ENCODE results near the gene RLN2.
"Not testable (repeated sequence)": the region's sequence is repeated elsewhere in the genome, so short reads cannot be mapped to it uniquely, and the experiment has no call there.

The RLN2 gene, protein sequence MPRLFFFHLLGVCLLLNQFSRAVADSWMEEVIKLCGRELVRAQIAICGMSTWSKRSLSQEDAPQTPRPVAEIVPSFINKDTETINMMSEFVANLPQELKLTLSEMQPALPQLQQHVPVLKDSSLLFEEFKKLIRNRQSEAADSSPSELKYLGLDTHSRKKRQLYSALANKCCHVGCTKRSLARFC

DNA sequence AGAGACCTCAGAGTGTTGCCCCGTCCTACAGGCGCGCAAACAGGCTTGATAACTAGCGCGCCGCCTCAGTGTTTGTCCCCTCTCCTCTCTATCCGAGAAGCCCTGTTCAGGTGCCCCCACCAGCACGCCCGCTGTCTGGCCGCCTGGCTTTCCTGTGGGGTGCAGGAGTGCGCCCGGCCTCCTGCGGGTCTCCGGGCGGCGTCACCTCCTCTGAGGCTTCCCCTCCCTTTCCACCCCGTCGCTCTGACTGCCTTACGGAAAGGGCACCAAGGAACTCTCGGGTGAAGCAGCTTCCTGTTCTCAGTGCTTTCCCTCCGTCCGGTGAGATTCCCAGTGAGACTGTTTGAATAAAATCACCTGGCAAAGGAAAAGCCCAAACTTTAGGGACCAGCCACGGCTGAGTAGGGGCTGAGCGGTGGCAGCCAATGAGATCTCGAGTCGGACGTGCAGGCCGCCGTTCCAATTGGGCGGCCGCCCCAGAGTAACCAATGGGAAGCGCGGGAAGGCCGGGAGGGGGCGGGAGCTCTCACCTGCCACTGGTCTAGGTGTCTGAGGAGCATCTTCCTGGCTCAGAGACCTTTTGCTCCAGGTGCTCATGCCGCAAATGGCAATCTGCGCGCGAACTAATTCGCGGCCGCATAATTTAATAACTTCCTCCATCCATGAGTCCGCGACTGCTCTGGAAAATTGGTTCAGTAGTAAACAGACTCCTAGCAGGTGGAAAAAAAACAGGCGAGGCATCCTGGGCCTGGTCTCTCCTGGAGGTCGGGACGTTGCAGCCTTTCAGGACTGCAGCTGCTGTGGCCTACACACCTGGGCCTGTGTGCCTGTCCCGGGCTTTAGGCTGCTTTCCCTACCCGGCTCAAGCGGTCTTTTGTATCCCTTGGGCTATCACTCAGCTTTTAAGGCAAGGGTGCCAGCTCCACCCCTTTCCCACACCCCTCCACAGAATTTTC is at the start of gene RLN2:
Gene RLN2, minus strand, starts transcription at position 877 of the 956 bp plus-strand sequence. Its CDS starts 136 bp downstream, at position 741.
- DNase-seq, result peak; percentile 33

DNA sequence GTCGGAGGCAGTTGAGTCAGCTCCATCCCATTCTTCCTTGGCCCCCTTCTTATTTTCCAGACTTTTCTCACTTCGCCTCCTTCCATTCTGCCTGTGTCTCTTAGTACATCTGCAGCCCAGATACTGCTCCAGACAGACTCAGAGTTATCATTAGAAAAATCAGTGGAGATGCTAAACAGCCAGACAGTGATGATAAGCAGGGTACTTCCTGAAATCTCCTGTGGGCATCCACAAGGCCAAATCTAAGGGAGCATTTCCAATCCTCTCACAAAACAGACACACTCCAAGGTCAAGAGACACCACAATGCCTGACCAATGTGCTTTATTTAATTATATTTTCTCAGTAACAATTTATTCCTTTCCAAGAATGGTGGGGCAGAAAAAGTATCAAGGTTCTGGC is 49.7 kb upstream of the RLN2 start:
- DNase-seq, result no peak

DNA sequence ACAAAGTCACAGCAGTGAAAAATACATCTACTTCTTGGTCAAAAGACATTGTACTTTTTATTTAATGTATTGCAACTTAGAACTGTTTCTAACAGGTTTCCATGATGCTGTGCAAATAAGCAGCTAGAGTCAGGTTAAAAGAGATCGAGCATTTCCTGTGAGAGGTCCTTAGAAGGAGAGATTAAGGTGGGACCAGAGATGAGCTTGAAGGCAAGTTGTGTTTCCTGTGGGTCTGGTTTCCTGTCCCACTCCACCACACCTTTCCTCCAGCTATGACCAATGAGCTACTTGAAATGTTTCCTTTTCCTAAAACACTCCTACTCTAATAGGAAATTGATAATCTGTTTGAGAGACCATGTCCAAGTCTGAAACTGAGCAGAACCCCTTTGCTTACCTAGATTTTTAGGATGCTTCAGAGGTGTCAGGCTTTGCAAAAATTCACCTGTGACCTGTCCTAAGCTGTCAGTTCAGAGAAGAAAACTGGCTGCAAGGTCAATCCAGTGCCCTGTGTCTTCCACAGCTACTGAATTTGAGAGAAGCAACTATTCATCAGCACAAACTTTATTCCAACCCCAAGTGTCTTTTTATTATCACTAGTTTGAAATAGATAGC is 48.2 kb upstream of the RLN2 start:
- DNase-seq, result no peak

DNA sequence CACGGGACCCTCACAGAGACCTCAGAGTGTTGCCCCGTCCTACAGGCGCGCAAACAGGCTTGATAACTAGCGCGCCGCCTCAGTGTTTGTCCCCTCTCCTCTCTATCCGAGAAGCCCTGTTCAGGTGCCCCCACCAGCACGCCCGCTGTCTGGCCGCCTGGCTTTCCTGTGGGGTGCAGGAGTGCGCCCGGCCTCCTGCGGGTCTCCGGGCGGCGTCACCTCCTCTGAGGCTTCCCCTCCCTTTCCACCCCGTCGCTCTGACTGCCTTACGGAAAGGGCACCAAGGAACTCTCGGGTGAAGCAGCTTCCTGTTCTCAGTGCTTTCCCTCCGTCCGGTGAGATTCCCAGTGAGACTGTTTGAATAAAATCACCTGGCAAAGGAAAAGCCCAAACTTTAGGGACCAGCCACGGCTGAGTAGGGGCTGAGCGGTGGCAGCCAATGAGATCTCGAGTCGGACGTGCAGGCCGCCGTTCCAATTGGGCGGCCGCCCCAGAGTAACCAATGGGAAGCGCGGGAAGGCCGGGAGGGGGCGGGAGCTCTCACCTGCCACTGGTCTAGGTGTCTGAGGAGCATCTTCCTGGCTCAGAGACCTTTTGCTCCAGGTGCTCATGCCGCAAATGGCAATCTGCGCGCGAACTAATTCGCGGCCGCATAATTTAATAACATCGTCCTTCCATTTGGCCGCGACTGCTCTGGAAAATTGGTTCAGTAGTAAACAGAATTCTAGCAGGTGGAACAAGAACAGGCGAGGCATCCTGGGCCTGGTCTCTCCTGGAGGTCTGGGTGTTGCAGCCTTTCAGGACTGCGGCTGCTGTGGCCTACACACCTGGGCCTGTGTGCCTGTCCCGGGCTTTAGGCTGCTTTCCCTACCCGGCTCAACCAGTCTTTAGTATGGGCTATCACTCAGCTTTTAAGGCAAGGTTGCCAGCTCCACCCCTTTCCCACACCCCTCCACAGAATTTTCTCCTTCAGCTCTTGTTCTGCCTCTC is 34.8 kb upstream of the RLN2 start, which contains the start of gene RLN1:
Gene RLN1, minus strand, starts transcription at position 885 of the 990 bp plus-strand sequence. Its CDS starts 130 bp downstream, at position 755.
- DNase-seq, result not testable (repeated sequence)

DNA sequence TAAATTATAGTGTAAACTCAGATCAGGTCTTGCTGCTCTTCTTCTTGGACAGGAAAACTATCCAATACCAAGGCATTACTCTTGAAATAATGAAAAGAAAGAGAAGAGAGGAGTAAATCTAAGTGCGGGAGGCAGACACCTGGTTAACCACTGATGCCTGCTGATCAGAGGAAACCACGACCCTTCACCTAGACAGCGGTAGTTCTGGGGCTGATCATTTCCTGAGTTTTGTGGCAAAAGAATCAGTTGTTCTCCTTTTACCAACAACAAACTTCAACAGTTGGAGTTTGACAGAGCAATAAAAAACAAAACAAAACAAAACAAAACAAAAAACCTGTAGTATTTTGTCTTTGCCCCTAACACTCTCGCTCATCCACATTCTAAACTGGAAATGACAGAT is 32.2 kb upstream of the RLN2 start:
- no peak for DNase-seq

DNA sequence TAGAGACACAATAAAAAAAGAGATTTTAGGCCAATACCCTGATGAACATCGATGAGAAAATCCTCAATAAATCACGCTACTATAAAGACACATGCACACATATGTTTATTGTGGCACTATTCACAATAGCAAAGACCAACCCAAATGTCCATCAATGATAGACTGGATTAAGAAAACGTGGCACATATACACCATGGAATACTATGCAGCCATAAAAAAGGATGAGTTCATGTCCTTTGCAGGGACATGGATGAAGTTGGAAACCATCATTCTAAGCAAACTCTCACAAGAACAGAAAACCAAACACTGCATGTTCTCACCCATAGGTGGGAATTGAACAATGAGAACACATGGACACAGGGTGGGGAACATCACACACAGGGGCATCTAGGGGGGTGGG is 26.8 kb upstream of the RLN2 start:
- not testable (repeated sequence) for DNase-seq

DNA sequence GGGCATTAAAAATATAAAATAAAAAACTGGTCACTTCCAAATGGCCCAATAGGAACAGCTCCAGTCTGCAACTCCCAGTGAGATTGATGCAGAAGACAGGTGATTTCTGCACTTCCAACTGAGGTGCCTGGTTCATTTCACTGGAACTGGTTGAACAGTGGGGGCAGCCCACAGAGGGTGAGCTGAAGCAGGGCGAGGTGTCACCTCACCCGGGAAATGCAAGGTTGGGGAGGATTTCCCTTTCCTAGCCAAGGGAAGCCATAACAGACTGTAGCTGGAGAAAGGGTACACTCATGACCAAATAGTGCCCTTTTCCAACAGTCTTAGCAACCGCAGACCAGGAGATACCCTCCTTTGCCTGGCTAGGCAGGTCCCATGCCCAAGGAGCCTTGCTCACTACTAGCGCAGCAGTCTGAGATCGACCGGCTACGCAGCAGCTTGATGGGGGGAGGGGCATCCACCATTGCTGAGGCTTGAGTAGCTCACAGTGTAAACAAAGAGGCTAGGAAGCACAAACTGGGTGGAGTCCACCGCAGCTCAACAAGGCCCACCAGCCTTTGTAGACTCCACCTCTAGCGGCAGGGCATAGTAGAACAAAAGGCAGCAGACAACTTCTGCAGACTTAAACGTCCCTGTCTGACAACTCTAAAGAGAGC is 22.5 kb upstream of the RLN2 start:
- DNase-seq, result no peak

DNA sequence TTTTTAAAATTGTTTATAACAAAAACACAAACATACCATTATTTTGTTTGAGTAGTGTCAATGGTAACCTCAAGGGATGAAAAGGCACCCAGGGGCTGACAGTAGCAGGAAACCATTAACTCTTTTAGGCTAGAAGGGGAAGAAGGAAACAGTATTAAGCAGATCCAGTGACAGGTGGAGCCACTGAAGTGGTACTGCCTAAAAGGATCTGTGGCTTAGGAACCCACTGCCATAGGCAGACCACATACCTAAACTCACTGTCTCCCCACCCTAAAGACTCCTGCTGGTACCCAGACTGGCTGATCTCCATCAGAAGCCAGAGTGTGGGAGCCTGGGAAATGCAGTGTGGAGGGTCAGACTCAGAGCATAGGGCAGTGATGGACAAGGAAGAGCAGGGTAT is 21.7 kb upstream of the RLN2 start:
- DNase-seq, result no peak

DNA sequence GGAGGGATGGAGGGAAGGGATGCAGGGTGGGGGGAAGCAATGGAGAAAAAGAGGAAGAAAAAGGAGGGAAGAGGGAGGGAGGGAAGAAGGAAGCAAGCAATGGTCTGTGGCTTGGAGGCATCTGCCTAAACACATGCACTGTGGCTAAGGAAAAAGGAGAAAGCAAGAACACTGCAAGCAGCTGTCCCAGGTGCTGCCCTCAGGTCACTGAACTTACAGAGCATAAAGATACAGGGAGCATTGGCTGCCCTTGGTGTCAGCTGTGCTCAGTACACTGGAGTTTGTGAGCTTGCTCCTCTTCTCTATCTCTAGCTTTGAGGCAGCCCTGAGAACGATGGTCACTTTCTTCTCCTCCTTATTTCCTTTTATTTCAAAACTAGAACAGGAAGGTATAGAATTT is 17.1 kb upstream of the RLN2 start:
- not testable (repeated sequence) for DNase-seq

DNA sequence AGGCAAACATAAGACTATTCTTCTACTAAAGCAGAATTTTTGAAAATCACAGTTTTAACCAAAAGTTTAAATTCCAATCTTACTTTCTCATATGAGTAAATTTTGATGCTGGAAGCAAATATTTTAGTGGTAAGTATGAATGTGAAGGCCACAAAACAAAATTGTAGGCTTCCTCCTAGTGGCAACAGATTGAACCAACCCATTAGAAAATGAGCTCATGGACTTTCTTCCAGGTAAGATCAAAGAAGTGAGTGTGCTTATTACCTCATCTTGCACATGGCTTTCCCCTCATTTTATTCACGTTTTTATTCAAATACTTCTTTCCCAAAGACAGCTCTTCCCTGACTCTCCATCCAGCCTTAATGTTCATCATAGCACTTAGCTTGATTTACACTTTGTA is 16.5 kb upstream of the RLN2 start:
- no peak for DNase-seq

DNA sequence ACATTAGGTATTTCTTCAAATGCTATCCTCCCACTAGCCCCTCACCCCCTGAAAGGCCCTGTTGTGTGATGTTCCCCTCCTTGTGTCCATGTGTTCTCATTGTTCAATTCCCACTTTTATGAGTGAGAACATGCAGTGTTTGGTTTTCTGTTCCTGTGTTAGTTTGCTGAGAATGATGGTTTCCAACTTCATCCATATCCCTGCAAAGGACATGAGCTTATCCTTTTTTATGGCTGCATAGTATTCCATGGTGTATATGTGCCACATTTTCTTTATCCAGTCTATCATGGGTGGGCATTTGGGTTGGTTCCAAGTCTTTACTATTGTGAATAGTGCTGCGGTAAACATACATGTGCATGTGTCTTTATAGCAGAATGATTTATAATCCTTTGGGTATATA is 11.9 kb upstream of the RLN2 start:
- DNase-seq, result not testable (repeated sequence)

DNA sequence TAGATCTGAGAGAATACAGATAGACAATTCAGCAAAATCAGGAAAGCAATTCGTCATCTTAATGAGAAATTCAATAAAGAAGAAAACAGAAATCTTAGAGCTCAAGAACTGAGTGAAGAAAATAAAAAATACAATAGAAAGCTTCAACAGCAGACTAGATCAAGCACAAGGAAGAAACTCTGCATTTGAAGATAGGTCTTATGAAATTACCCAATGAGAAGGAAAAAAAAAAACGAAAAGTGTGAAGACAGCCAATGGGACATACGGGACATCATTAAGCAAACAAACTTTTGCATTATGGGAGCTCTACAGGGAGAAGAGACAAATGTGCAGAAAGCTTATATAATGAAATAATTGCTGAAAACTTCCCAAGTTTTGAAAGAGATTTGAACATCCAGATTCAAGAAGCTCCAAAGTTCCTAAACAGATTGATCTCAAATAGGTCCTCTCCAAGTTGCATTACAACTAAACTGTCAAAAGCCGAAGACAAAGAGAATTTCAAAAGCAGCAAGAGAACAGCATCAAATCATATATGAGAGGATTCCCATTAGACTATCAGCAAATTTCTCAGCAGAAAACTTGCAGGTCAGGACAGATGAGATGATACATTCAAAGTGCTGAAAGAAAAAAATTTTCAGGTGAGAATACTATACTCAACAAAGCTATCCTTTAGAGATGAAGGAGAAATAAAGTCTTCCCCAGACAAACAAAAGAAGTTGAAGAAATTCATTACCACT is 10.8 kb upstream of the RLN2 start:
- DNase-seq, result no peak

DNA sequence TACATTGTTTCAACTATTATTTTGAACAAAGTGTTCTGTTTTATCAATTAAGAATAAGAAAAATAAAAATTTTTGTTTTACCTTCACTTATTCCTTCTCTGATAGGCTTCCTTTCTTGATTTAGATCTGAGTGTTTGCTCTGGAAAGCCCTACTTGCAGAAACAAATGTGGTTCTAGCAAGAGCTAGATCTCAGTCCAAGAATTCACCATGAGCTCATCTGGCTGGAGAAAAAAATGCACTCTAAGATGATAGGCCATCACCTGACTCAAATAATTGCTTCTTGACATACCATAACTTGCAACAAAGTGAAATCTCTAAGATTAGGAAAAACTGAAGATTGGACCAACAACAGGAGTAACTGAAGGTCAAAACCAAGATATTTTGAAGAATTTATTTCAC is 6.3 kb upstream of the RLN2 start:
- no peak for DNase-seq

DNA sequence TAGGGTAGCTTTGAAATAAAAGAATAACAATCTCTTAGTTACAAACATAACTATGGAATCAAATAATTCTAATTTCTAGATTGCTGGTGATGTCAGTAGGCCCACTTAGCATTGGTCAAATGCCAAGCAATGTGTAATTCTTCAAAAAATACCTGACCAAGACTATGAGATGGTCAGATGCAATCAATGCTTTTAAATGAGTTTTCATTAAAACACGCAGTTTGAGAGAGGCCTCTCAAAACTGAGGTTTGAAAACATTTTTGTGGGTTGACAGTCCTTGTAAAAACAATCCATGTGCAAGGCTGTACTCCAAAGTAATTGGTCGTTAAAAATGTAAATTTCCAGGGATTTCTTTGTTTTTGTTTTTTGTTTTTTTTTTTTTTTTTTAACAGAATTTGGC is 1.2 kb upstream of the RLN2 start:
- no peak for DNase-seq

DNA sequence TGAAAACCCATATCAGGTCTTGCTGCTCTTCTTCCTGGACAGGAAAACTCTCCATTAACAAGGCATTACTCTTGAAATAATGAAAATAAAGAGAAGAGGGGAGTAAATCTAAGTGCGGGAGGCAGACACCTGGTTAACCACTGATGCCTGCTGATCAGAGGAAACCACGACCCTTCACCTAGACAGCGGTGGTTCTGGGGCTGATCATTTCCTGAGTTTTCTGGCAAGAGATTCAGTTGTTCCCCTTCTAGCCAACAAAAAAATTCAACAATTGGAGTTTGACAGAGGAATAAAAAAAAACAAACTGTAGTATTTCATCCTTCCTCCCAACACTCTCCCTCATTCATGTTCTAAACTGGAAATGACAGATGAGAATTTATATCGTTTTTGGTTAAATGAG is 3.0 kb downstream of the RLN2 start:
- no peak for DNase-seq

DNA sequence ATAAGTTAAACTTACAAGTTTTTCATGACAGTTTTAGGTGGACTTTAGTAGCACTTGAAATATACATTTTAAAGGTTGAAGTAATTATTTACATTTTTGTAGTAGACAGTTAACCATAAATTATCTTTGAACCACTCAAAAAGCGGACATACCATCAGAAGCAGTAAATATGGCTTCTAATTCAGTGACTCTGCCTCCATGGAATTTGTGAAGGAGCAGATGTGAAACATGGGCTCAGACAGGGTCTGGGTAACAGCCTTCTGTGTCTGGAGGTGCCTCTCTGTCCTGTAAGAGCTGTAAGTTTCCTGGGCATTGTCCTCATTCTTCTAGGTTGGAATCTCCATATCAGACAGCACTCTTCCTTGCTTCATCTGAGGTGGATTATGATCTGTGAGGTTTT is 12.4 kb downstream of the RLN2 start:
- DNase-seq, result no peak

DNA sequence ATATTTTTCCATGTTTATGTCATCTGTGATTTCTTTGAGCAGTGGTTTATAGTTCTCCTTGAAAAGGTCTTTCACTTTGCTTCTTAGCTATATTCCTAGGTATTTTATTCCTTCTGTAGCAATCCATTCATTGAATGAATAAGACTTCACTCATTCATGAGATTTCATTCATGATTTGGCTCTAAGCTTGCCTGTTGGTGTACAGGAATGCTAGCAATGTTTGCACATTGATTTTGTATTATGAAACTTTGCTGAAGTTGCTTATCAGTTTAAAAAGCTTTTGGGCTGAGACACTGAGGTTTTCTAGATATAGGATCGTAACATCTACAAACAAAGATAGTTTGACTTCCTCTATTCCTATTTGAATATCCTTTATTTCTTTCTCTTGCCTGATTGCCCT is 15.9 kb downstream of the RLN2 start:
- DNase-seq, result no peak

DNA sequence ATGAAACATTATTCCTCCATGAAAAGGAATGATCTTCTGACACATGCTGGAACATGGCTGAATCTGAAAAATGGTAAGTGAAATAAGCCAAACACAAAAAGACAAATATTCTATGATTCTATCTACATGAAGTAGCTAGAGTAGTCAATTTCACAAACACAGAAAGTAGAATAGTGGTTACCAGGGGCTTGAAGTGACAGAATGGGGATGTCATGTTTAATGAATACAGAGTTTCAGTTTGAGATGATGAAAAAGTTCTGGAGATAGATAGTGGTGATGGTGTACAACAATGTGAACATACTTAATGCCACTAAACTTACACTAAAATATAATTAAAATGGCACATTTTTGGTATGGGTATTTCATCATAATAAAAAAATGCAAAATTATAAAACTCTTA is 18.3 kb downstream of the RLN2 start:
- DNase-seq, result no peak

DNA sequence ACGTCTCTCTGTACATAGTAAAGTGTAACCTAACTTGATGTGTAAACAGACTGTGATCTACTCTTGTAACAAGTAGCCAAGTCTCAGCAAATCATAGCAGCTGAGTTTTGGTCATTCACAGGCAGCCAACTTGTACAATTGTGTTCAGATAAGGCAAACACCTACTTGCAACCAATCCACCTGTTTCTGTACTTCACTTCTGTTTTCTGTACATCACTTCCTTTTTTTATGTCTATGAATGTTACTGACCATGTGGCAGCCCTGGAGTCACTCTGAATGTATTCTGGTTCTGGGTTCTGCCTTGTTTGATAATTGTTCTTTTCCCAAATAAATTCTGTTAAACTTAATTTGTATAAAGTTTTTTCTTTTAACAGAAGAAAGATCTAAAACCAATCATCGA is 26.0 kb downstream of the RLN2 start:
- DNase-seq, result no peak

DNA sequence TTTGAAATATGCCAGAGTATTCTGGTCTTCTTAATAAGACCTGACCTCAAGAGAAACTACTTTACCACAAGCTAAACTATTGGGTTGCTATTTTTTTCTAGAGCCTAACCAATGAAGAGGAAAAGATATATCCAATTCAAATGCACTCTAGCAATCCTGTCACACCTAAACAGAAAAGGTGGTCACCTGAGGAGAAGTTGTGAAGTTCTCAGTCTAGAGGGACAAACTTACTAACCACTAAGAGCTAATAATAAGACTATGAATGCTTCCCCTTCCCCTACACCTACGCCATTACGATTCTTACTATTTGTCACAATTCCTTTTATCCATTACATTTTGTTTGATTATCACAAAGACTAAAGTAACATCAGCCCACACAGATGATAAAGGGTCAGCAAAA is 29.7 kb downstream of the RLN2 start:
- DNase-seq, result no peak

DNA sequence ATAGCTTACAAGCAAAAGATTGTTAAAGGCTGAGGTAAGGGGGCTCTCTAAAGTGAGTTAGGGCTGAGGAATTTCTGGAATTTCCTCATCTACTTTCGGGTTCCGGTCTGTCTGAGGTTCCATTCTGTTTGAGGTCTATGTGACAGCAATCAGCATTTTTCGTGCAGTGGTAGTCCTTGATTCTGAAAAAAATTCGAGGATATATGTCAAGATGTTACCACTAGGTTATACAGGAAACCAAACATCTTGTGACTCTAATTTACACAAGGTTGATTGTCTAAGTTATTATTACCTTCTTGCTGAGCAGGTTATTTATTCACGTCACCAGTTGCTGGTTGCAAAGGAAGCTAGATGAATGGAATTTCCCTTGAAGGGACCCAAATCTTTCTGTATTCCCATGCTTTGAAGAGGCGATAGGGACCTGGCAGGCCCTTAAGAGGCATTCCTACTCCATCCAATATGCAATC is 35.2 kb downstream of the RLN2 start:
- DNase-seq, result no peak
